Esophagus squamous epithelium (tissue), 4 donors: ENCODE data around the gene SS18L1.

ENCODE experiments used
- CTCF ChIP-seq, 6 experiments: fragments of 450-650 bp in 4 of 6; fragments of 200-600 bp in 2 of 6; sonication (generic) in 2 of 6; IDR thresholded peaks; one replicate each; pipeline ENCODE4 v1.5.1; 2016 to 2019; ENCODE audit warnings: antibody characterized with exemption in 6 of 6, mild to moderate bottlenecking in 4 of 6, moderate library complexity in 4 of 6
- POLR2A ChIP-seq, 4 donors: fragments of 450-650 bp; IDR thresholded peaks; one replicate each; pipeline ENCODE4 v1.6.1; 2017; ENCODE audit warnings: antibody characterized with exemption in 4 of 4, mild to moderate bottlenecking in 4 of 4, moderate library complexity in 3 of 4

GRCh38 chr20:62197801-62198200 is 54.2 kb downstream of the SS18L1 start:
- TF ChIP-seq CTCF (IDR thresholded peaks at IDR 0.05) (no peak), POLR2A (IDR thresholded peaks at IDR 0.05) (no peak)
